Tibial nerve (tissue), 4 donors: Measurements from ENCODE around the gene ADGB.

Source experiments
- EP300 ChIP-seq, 2 donors: sonication (generic); formaldehyde crosslinking; IDR thresholded peaks; one replicate each; pipeline ENCODE4 v1.6.1; 2017; ENCODE audit warnings: antibody characterized with exemption in 2 of 2, mild to moderate bottlenecking in 1 of 2
- TF ChIP-seq, protein P1 (sequence below), 5 experiments: fragments of 200-600 bp in 3 of 5; fragments of 450-650 bp in 2 of 5; sonication (generic) in 3 of 5; IDR thresholded peaks; one replicate each; pipeline ENCODE4 v1.5.1; 2016 to 2019; ENCODE audit warnings: antibody characterized with exemption in 5 of 5, mild to moderate bottlenecking in 3 of 5, moderate library complexity in 2 of 5

DNA sequence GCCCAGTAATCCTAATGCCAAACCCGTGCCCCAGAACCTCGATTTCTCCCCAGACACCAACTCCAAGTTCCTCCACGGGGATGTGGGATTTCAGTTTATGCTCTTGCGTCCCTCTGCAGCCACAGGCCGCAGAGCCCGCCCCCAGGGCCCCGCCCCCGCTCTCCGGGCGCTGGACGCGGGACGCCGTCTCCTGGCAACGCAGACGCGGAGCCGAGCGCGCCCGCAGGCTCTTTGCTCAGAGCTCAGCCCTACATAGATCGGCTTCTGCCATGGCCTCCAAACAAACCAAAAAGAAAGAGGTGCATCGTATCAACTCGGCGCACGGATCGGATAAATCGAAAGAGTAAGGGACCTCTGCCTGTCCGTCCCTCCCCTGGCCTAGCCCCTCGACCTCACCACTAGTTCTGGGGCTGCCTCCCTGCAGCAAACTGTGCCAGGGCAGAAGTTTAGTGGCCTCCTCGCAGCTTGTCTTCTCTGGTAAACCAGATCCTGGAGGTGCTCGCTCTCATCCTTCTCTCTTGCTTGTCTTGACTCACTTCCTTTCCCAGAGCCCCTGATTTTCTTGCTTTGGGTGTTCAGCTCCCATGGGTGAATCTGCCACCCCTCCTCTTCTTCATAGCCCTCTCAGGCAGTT lies at the start of gene ADGB:
- TF ChIP-seq, protein P1, sequence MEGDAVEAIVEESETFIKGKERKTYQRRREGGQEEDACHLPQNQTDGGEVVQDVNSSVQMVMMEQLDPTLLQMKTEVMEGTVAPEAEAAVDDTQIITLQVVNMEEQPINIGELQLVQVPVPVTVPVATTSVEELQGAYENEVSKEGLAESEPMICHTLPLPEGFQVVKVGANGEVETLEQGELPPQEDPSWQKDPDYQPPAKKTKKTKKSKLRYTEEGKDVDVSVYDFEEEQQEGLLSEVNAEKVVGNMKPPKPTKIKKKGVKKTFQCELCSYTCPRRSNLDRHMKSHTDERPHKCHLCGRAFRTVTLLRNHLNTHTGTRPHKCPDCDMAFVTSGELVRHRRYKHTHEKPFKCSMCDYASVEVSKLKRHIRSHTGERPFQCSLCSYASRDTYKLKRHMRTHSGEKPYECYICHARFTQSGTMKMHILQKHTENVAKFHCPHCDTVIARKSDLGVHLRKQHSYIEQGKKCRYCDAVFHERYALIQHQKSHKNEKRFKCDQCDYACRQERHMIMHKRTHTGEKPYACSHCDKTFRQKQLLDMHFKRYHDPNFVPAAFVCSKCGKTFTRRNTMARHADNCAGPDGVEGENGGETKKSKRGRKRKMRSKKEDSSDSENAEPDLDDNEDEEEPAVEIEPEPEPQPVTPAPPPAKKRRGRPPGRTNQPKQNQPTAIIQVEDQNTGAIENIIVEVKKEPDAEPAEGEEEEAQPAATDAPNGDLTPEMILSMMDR (IDR thresholded peaks at IDR 0.05), result no peak
- TF ChIP-seq EP300 (IDR thresholded peaks at IDR 0.05), result no peak
